Liver (tissue), 9 donors: ENCODE results near the gene TRIM45. TPM values are rescaled to one million over a fixed set of nuclear protein-coding genes. Genes with fewer than 3 reads are reported as not detected.

ENCODE experiments used
- DNase-seq: peaks from one replicate; pipeline ENCODE4 v3.0.0-alpha.2; 2017; ENCODE audit warnings: low spot score
- H3K27ac ChIP-seq, 2 donors: one replicate each; pipeline ENCODE4 v1.7.0; 2013; ENCODE audit warnings: inconsistent platforms in 2 of 2, low read length in 2 of 2, control low read depth in 1 of 2, low read depth in 1 of 2, mild to moderate bottlenecking in 1 of 2
- H3K27me3 ChIP-seq, 4 donors: one replicate each; pipeline versions ENCODE4 v1.6.1 to v1.7.0; 2013; ENCODE audit warnings: low read length in 3 of 4, inconsistent platforms in 1 of 4, mild to moderate bottlenecking in 1 of 4, moderate library complexity in 1 of 4; ENCODE audit not compliant: control insufficient read depth in 4 of 4, insufficient read depth in 4 of 4
- H3K36me3 ChIP-seq, 4 donors: one replicate each; pipeline versions ENCODE4 v1.6.1 to v1.7.0; 2013; ENCODE audit warnings: low read length in 3 of 4, mild to moderate bottlenecking in 3 of 4, low read depth in 1 of 4, moderate library complexity in 1 of 4; ENCODE audit not compliant: control insufficient read depth in 4 of 4, insufficient read depth in 3 of 4
- H3K4me1 ChIP-seq, 4 donors: one replicate each; pipeline versions ENCODE4 v1.6.1 to v1.7.0; 2013; ENCODE audit warnings: low read length in 3 of 4, mild to moderate bottlenecking in 3 of 4, moderate library complexity in 1 of 4; ENCODE audit not compliant: control insufficient read depth in 4 of 4, insufficient read depth in 4 of 4
- H3K4me3 ChIP-seq, 3 donors: one replicate each; pipeline versions ENCODE4 v1.6.1 to v1.7.0; 2013; ENCODE audit warnings: low read length in 3 of 3, control low read depth in 1 of 3, low read depth in 1 of 3, mild to moderate bottlenecking in 1 of 3
- H3K9ac ChIP-seq, 2 donors: one replicate each; pipeline ENCODE4 v1.7.0; 2013; ENCODE audit warnings: low read length in 2 of 2, mild to moderate bottlenecking in 2 of 2, moderate library complexity in 2 of 2, control low read depth in 1 of 2, low read depth in 1 of 2
- H3K9me3 ChIP-seq, 4 donors: one replicate each; pipeline versions ENCODE4 v1.6.1 to v1.7.0; 2013; ENCODE audit warnings: low read length in 3 of 4; ENCODE audit not compliant: control insufficient read depth in 4 of 4
- CTCF ChIP-seq: fragments of 150-350 bp; IDR thresholded peaks from 2 replicates; pipeline ENCODE4 v1.5.1; 2017; ENCODE audit warnings: improper control_type of control experiment, low read depth, low read length; ENCODE audit not compliant: missing input control
- FOXA1 ChIP-seq: IDR thresholded peaks from 2 replicates; pipeline ENCODE4 v1.6.1; 2016; ENCODE audit warnings: antibody characterized with exemption
- FOXA2 ChIP-seq: IDR thresholded peaks from 2 replicates; pipeline ENCODE4 v1.6.1; 2016; ENCODE audit warnings: antibody characterized with exemption
- RXRA ChIP-seq, 2 donors: IDR thresholded peaks; 2 replicates each; pipeline ENCODE4 v1.6.1; 2017 to 2018; ENCODE audit warnings: antibody characterized with exemption in 2 of 2, mild to moderate bottlenecking in 1 of 2
- SP1 ChIP-seq: IDR thresholded peaks from 2 replicates; pipeline ENCODE4 v1.6.1; 2018; ENCODE audit warnings: antibody characterized with exemption, mild to moderate bottlenecking
- TAF1 ChIP-seq: conservative IDR thresholded peaks from 2 replicates; pipeline ENCODE4 v1.6.1; 2016; ENCODE audit warnings: antibody characterized with exemption, mild to moderate bottlenecking
- YY1 ChIP-seq: IDR thresholded peaks from 2 replicates; pipeline ENCODE4 v1.6.1; 2016; ENCODE audit warnings: antibody characterized with exemption, mild to moderate bottlenecking
- ZBTB33 ChIP-seq: IDR thresholded peaks from 2 replicates; pipeline ENCODE4 v1.6.1; 2016; ENCODE audit warnings: antibody characterized with exemption
- WGBS: extraction: QIAGEN DNeasy Blood & Tissue Kit; methylation state at CpG from one replicate; pipeline ENCODE4 v1.1.7; 2013; 5-methylcytosine and 5-hydroxymethylcytosine counted together
- polyA plus RNA-seq, 2 donors: library from polyadenylated mRNA; stranded (reverse) in 1 of 2; unstranded in 1 of 2; fragments of 200-250 nt in 1 of 2; fragments of >200 nt in 1 of 2; fragmentation: Nextera tagmentation in 1 of 2; extraction: Ambion mirVana in 1 of 2; gene quantifications; one replicate each; pipeline versions ENCODE4 v1.2.1 to v1.2.3, GENCODE V29; 2013 to 2015
- total RNA-seq, 2 donors: library from RNA; depleted of rRNA; stranded (reverse); fragments of >200 nt; gene quantifications; one replicate each; pipeline ENCODE4 v1.2.3, GENCODE V29; 2014
- TF ChIP-seq, protein P1 (sequence below): IDR thresholded peaks from 2 replicates; pipeline ENCODE4 v1.6.1; 2016; ENCODE audit warnings: antibody characterized with exemption
- TF ChIP-seq, protein P2 (sequence below): IDR thresholded peaks from 2 replicates; pipeline ENCODE4 v1.6.1; 2016; ENCODE audit warnings: antibody characterized with exemption, mild to moderate bottlenecking
- donor health status: healthy.
- donor health status: healthy.
- donor health status: healthy.
- donor health status: healthy.
- donor health status: healthy.

TRIM45 gene
- total and polyA plus RNA-seq, 4 donors: 0.28 to 1.5 (median 0.52) TPM

GRCh38 chr1:117166076-117166475 is 44.5 kb upstream of the TRIM45 start:
- 94% methylated on average over 2 of the region's 2 CpGs for WGBS

More at GRCh38 chr1:117166076-117166475, 44.5 kb upstream of the TRIM45 start:
- Histone ChIP-seq H3K4me3 (no peak overlapping the region), H3K9me3 (no peaks in the 10 kb centered on the region), H3K4me1 (no peaks in the 10 kb centered on the region), H3K27ac (no peak overlapping the region), H3K9ac (no peak overlapping the region), H3K36me3 (no peaks in the 10 kb centered on the region), H3K27me3 (no peaks in the 10 kb centered on the region)
- no peak for DNase-seq
- no peak for TF ChIP-seq FOXA1
- no peak for TF ChIP-seq CTCF
- TF ChIP-seq, protein P1, sequence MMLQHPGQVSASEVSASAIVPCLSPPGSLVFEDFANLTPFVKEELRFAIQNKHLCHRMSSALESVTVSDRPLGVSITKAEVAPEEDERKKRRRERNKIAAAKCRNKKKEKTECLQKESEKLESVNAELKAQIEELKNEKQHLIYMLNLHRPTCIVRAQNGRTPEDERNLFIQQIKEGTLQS: no peak
- TF ChIP-seq, protein P2, sequence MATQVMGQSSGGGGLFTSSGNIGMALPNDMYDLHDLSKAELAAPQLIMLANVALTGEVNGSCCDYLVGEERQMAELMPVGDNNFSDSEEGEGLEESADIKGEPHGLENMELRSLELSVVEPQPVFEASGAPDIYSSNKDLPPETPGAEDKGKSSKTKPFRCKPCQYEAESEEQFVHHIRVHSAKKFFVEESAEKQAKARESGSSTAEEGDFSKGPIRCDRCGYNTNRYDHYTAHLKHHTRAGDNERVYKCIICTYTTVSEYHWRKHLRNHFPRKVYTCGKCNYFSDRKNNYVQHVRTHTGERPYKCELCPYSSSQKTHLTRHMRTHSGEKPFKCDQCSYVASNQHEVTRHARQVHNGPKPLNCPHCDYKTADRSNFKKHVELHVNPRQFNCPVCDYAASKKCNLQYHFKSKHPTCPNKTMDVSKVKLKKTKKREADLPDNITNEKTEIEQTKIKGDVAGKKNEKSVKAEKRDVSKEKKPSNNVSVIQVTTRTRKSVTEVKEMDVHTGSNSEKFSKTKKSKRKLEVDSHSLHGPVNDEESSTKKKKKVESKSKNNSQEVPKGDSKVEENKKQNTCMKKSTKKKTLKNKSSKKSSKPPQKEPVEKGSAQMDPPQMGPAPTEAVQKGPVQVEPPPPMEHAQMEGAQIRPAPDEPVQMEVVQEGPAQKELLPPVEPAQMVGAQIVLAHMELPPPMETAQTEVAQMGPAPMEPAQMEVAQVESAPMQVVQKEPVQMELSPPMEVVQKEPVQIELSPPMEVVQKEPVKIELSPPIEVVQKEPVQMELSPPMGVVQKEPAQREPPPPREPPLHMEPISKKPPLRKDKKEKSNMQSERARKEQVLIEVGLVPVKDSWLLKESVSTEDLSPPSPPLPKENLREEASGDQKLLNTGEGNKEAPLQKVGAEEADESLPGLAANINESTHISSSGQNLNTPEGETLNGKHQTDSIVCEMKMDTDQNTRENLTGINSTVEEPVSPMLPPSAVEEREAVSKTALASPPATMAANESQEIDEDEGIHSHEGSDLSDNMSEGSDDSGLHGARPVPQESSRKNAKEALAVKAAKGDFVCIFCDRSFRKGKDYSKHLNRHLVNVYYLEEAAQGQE: no peak
- no peak for TF ChIP-seq TAF1
- no peak for TF ChIP-seq ZBTB33
- no peak for TF ChIP-seq RXRA (IDR thresholded peaks at IDR 0.05)
- TF ChIP-seq FOXA2: no peak
- TF ChIP-seq SP1: no peak
- TF ChIP-seq YY1: no peak
